T-cell (primary cell): Measurements from ENCODE around the gene PDE8B. TPM values are rescaled to one million over a fixed set of nuclear protein-coding genes. Genes with fewer than 3 reads are reported as not detected.

Experiments used
- ATAC-seq, 4 experiments: fragments of 200-7000 bp in 3 of 4; fragments of 150-1000 bp in 1 of 4; cut with Tn5 transposase; replicated peaks in 1 of 4; 1 replicate in 3 of 4; 2 replicates in 1 of 4; pipeline ENCODE4 v1.10.0; 2021; ENCODE audit warnings: moderate library complexity in 3 of 4, mild to moderate bottlenecking in 2 of 4, moderate number of reproducible peaks in 1 of 4
- CTCF ChIA-PET, 2 donors: fragments of 300-600 bp; sonication (Branson Sonifier 250); formaldehyde crosslinking; loops; one replicate each; lab custom pipeline; 2022; ENCODE audit warnings: antibody characterized with exemption in 2 of 2; lab: Charles Lee
- POLR2A ChIA-PET, 2 donors: fragments of 300-600 bp; sonication (Branson Sonifier 250); formaldehyde crosslinking; loops; one replicate each; lab custom pipeline; 2022; ENCODE audit warnings: antibody characterized with exemption in 2 of 2; lab: Charles Lee
- DNase-seq, 35 experiments: peaks; one replicate each; pipeline versions ENCODE4 v3.0.0 to v3.0.0-alpha.2; 2013 to 2023
- H3K27ac ChIP-seq: one replicate; pipeline ENCODE4 v1.5.1; 2013; ENCODE audit warnings: low read length
- H3K27me3 ChIP-seq, 2 experiments: replicated peaks in 1 of 2; 1 replicate in 1 of 2; 2 replicates in 1 of 2; pipeline versions ENCODE4 v1.6.1 to v1.7.0; 2013; ENCODE audit warnings: low read length in 1 of 2, mixed read lengths in 1 of 2; ENCODE audit not compliant: control insufficient read depth in 2 of 2, insufficient read depth in 2 of 2; ENCODE audit errors: extremely low read depth in 1 of 2
- H3K36me3 ChIP-seq, 2 donors: 1 replicate in 1 of 2; 2 replicates in 1 of 2; pipeline versions ENCODE4 v1.6.1 to v1.7.0; 2013; ENCODE audit warnings: low read length in 1 of 2; ENCODE audit not compliant: control insufficient read depth in 2 of 2, insufficient read depth in 1 of 2; ENCODE audit errors: extremely low read depth in 1 of 2
- H3K4me1 ChIP-seq, 2 experiments: 1 replicate in 1 of 2; 2 replicates in 1 of 2; pipeline versions ENCODE4 v1.6.1 to v1.7.0; 2013; ENCODE audit warnings: low read length in 2 of 2, mixed read lengths in 1 of 2; ENCODE audit not compliant: insufficient read depth in 2 of 2, control insufficient read depth in 1 of 2; ENCODE audit errors: extremely low read depth in 1 of 2
- H3K4me3 ChIP-seq, 2 donors: 1 replicate in 1 of 2; 2 replicates in 1 of 2; pipeline versions ENCODE4 v1.5.1 to v1.7.0; 2013; ENCODE audit warnings: mild to moderate bottlenecking in 2 of 2, low read length in 1 of 2, moderate library complexity in 1 of 2; ENCODE audit not compliant: control insufficient read depth in 1 of 2; ENCODE audit errors: extremely low read depth in 1 of 2
- H3K9me3 ChIP-seq: 2 replicates; pipeline ENCODE4 v1.7.0; 2013
- H3K27ac Mint-ChIP-seq, 2 donors: one replicate each; pipeline ENCODE4 v1.8.0; 2020 to 2021; ENCODE audit warnings: mild to moderate bottlenecking in 2 of 2, mixed read lengths in 2 of 2
- H3K27me3 Mint-ChIP-seq, 2 donors: one replicate each; pipeline ENCODE4 v1.8.0; 2021 to 2022; ENCODE audit warnings: mixed read lengths in 2 of 2
- H3K36me3 Mint-ChIP-seq: one replicate; pipeline ENCODE4 v1.8.0; 2021; ENCODE audit warnings: mixed read lengths
- H3K4me1 Mint-ChIP-seq, 3 donors: one replicate each; pipeline ENCODE4 v1.8.0; 2020 to 2022; ENCODE audit warnings: mixed read lengths in 3 of 3, mild to moderate bottlenecking in 1 of 3
- H3K4me3 Mint-ChIP-seq, 3 donors: one replicate each; pipeline ENCODE4 v1.8.0; 2020 to 2022; ENCODE audit warnings: mild to moderate bottlenecking in 3 of 3, mixed read lengths in 3 of 3, moderate library complexity in 3 of 3
- H3K9me3 Mint-ChIP-seq, 3 donors: one replicate each; pipeline ENCODE4 v1.8.0; 2020 to 2022; ENCODE audit warnings: mixed read lengths in 3 of 3
- WGBS: methylation state at CpG from one replicate; pipeline ENCODE4 v1.1.5; 2013; ENCODE audit warnings: missing lambda C conversion rate; ENCODE audit not compliant: insufficient coverage; 5-methylcytosine and 5-hydroxymethylcytosine counted together
- total RNA-seq, 35 experiments: library from RNA in 6 of 35; stranded (reverse) in 6 of 35; fragments of 120-200 nt in 1 of 35; gene quantifications; one replicate each; pipeline versions ENCODE4 v1.2.1 to v1.2.4 and lab custom pipeline; 2013 to 2026

The PDE8B gene
- total RNA-seq, 5 donors from 2014 or later (not counting 1 experiment from before 2014, with no cell fraction given): 0.15 to 0.66 (median 0.23) TPM; not detected in 2

- Mint-ChIP-seq H3K27ac (no peak overlapping the region), H3K36me3 (no peaks in the 10 kb centered on the region), H3K4me3 (no peak overlapping the region), H3K4me1 (no peaks in the 10 kb centered on the region), H3K9me3 (no peaks in the 10 kb centered on the region), H3K27me3 (peaks cover 18 to 28% of the 10 kb centered on the region in 2 donors)
- 100% methylated on average over 1 of the region's 2 CpGs for WGBS
- ChIA-PET POLR2A (no interaction called here), CTCF (interaction anchor here in 1 of 2 donors (1.0 kb wide), 1 partner anchor 100 kb away, joined by 3 read pairs; no protein-coding TSS in a partner anchor)
- ATAC-seq: no peak
- no peak overlapping the region for H3K27ac ChIP-seq
- H3K4me3 ChIP-seq: no peak overlapping the region
- H3K4me1 ChIP-seq: no peaks in the 10 kb centered on the region
- DNase-seq: no peak
- peaks cover 2 to 4% of the 10 kb centered on the region in 2 experiments for H3K27me3 ChIP-seq
- no peaks in the 10 kb centered on the region for H3K9me3 ChIP-seq
- no peaks in the 10 kb centered on the region for H3K36me3 ChIP-seq
Measured at GRCh38 chr5:77186652-77187370, 23.7 kb upstream of the PDE8B start.

GRCh38 chr5:77189421-77189820 lies 21.1 kb upstream of the PDE8B start:
- DNase-seq: no peak
- Histone ChIP-seq H3K27me3 (no peaks in the 10 kb centered on the region), H3K4me1 (no peaks in the 10 kb centered on the region), H3K4me3 (no peak overlapping the region), H3K9me3 (no peaks in the 10 kb centered on the region), H3K36me3 (no peaks in the 10 kb centered on the region), H3K27ac (no peak overlapping the region)
- H3K27ac Mint-ChIP-seq: no peak overlapping the region
- H3K27me3 Mint-ChIP-seq: peaks cover 0 to 9% of the 10 kb centered on the region in 2 donors
- no peak overlapping the region for H3K4me3 Mint-ChIP-seq
- CTCF ChIA-PET: no interaction called here
- no peaks in the 10 kb centered on the region for H3K4me1 Mint-ChIP-seq
- no peak for ATAC-seq
- POLR2A ChIA-PET: no interaction called here
- no peaks in the 10 kb centered on the region for H3K36me3 Mint-ChIP-seq
- 97% methylated on average over 2 of the region's 2 CpGs for WGBS
- peaks cover 0 to 1% (median 0%) of the 10 kb centered on the region in 3 donors for H3K9me3 Mint-ChIP-seq

GRCh38 chr5:77192441-77193050 lies 17.9 kb upstream of the PDE8B start:
- Histone ChIP-seq H3K4me1 (no peaks in the 10 kb centered on the region), H3K27ac (no peak overlapping the region), H3K27me3 (no peaks in the 10 kb centered on the region), H3K36me3 (no peaks in the 10 kb centered on the region), H3K4me3 (no peak overlapping the region), H3K9me3 (no peaks in the 10 kb centered on the region)
- no peak for DNase-seq
- Mint-ChIP-seq H3K4me3 (no peak overlapping the region), H3K27me3 (peaks cover 5 to 6% of the 10 kb centered on the region in 2 donors), H3K4me1 (no peaks in the 10 kb centered on the region), H3K9me3 (peaks cover 0 to 18% (median 5%) of the 10 kb centered on the region in 3 donors), H3K27ac (no peak overlapping the region), H3K36me3 (no peaks in the 10 kb centered on the region)
- no CpG with 5 or more reads among the region's 2 CpGs for WGBS
- no peak for ATAC-seq
- CTCF ChIA-PET: no interaction called here
- POLR2A ChIA-PET: no interaction called here

- Histone ChIP-seq H3K4me3 (no peak overlapping the region), H3K27me3 (no peaks in the 10 kb centered on the region), H3K36me3 (no peaks in the 10 kb centered on the region), H3K27ac (no peak overlapping the region), H3K9me3 (peaks cover 4% of the 10 kb centered on the region), H3K4me1 (no peaks in the 10 kb centered on the region)
- ChIA-PET CTCF (no interaction called here), POLR2A (no interaction called here)
- DNase-seq (no peak), ATAC-seq (no peak)
- Mint-ChIP-seq H3K27me3 (peaks cover 4 to 11% of the 10 kb centered on the region in 2 donors), H3K9me3 (peaks cover 0 to 29% (median 15%) of the 10 kb centered on the region in 3 donors), H3K4me3 (no peak overlapping the region), H3K27ac (no peak overlapping the region), H3K36me3 (no peaks in the 10 kb centered on the region), H3K4me1 (no peaks in the 10 kb centered on the region)
Measured at GRCh38 chr5:77194762-77195161, 15.7 kb upstream of the PDE8B start.

GRCh38 chr5:77197840-77198554 lies 12.5 kb upstream of the PDE8B start:
- DNase-seq: no peak
- peaks cover 0 to 11% (median 1%) of the 10 kb centered on the region in 3 donors for H3K4me1 Mint-ChIP-seq
- H3K27ac Mint-ChIP-seq: no peak overlapping the region
- no peak overlapping the region for H3K4me3 ChIP-seq
- CTCF ChIA-PET: interaction anchor here in 1 of 2 donors (0.7 kb wide), 1 partner anchor 52 kb away, joined by 3 read pairs; no protein-coding TSS in a partner anchor
- H3K36me3 Mint-ChIP-seq: no peaks in the 10 kb centered on the region
- peaks cover 10 to 11% of the 10 kb centered on the region in 2 donors for H3K27me3 Mint-ChIP-seq
- no CpG with 5 or more reads among the region's 2 CpGs for WGBS
- H3K9me3 ChIP-seq: peaks cover 4% of the 10 kb centered on the region
- H3K27ac ChIP-seq: no peak overlapping the region
- peaks cover 0 to 29% (median 15%) of the 10 kb centered on the region in 3 donors for H3K9me3 Mint-ChIP-seq
- H3K4me1 ChIP-seq: peaks cover 0 to 7% of the 10 kb centered on the region in 2 experiments
- no peak overlapping the region for H3K4me3 Mint-ChIP-seq
- H3K36me3 ChIP-seq: no peaks in the 10 kb centered on the region
- ATAC-seq: no peak
- POLR2A ChIA-PET: no interaction called here
- H3K27me3 ChIP-seq: no peaks in the 10 kb centered on the region

- H3K9me3 ChIP-seq: peaks cover 4% of the 10 kb centered on the region
- H3K4me1 ChIP-seq: peaks cover 0 to 7% of the 10 kb centered on the region in 2 experiments
- DNase-seq (no peak), ATAC-seq (no peak)
- no peak overlapping the region for H3K4me3 ChIP-seq
- Mint-ChIP-seq H3K36me3 (no peaks in the 10 kb centered on the region), H3K4me3 (no peak overlapping the region), H3K27me3 (peaks cover 9 to 10% of the 10 kb centered on the region in 2 donors), H3K27ac (no peak overlapping the region), H3K4me1 (peaks cover 0 to 14% (median 1%) of the 10 kb centered on the region in 3 donors), H3K9me3 (peaks cover 0 to 20% (median 15%) of the 10 kb centered on the region in 3 donors)
- WGBS: no CpG with 5 or more reads among the region's 1 CpG
- no peaks in the 10 kb centered on the region for H3K27me3 ChIP-seq
- POLR2A ChIA-PET: no interaction called here
- H3K27ac ChIP-seq: no peak overlapping the region
- CTCF ChIA-PET: no interaction called here
- H3K36me3 ChIP-seq: no peaks in the 10 kb centered on the region
Measured at GRCh38 chr5:77200663-77201062, 9.8 kb upstream of the PDE8B start.
